Spleen (tissue), 7 donors: Measurements from ENCODE around the gene MSMP.

ENCODE experiments used
- POLR2A ChIP-seq, 3 donors: fragments of 450-650 bp; IDR thresholded peaks; one replicate each; pipeline ENCODE4 v1.5.1; 2017; ENCODE audit warnings: antibody characterized with exemption in 3 of 3, mild to moderate bottlenecking in 1 of 3
- POLR2AphosphoS5 ChIP-seq, 3 donors: sonication (generic); formaldehyde crosslinking; IDR thresholded peaks; one replicate each; pipeline ENCODE4 v1.5.1; 2017; ENCODE audit warnings: antibody characterized with exemption in 3 of 3
- TF ChIP-seq, protein P1 (sequence below), 11 experiments: fragments of 200-600 bp in 7 of 11; fragments of 450-650 bp in 4 of 11; sonication (generic) in 4 of 11; IDR thresholded peaks in 8 of 11; conservative IDR thresholded peaks in 3 of 11; 1 replicate in 7 of 11; 2 replicates in 4 of 11; pipeline versions ENCODE4 v1.4.0 to v1.8.0; 2016 to 2021; ENCODE audit warnings: antibody characterized with exemption in 11 of 11, inconsistent platforms in 4 of 11, mild to moderate bottlenecking in 1 of 11
- donor health status: DM: no; HTN: no; CAD: no; lungs with moderate emphysema.
- donor health status: DM: no; HTN: no; CAD: no.
- donor health status: DM: no; HTN: no; CAD: no.

- TF ChIP-seq, protein P1, sequence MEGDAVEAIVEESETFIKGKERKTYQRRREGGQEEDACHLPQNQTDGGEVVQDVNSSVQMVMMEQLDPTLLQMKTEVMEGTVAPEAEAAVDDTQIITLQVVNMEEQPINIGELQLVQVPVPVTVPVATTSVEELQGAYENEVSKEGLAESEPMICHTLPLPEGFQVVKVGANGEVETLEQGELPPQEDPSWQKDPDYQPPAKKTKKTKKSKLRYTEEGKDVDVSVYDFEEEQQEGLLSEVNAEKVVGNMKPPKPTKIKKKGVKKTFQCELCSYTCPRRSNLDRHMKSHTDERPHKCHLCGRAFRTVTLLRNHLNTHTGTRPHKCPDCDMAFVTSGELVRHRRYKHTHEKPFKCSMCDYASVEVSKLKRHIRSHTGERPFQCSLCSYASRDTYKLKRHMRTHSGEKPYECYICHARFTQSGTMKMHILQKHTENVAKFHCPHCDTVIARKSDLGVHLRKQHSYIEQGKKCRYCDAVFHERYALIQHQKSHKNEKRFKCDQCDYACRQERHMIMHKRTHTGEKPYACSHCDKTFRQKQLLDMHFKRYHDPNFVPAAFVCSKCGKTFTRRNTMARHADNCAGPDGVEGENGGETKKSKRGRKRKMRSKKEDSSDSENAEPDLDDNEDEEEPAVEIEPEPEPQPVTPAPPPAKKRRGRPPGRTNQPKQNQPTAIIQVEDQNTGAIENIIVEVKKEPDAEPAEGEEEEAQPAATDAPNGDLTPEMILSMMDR (IDR thresholded peaks at IDR 0.05 in 8 of 11, conservative IDR thresholded peaks at IDR 0.05 in 3 of 11): no peak
- TF ChIP-seq POLR2A (IDR thresholded peaks at IDR 0.05) (no peak), POLR2AphosphoS5 (IDR thresholded peaks at IDR 0.05) (no peak)
Observed at GRCh38 chr9:35792826-35793225, 38.8 kb upstream of the MSMP start.
